Posterior vena cava (tissue), 2 donors: ENCODE measurements around the gene MSL3. TPM values are rescaled to one million over a fixed set of nuclear protein-coding genes. Genes with fewer than 3 reads are reported as not detected.

Experiments used
- DNase-seq: peaks from one replicate; pipeline ENCODE4 v3.0.0-alpha.2; 2020; ENCODE audit warnings: low spot score
- intact Hi-C, 2 donors: fragments of 100-400 bp; cut with DNase I; formaldehyde crosslinking; loops; one replicate each; pipeline versions ENCODE4 v1.14.1 to v1.14.2; 2022 to 2023
- total RNA-seq, 2 donors: library from RNA; stranded (reverse); fragmentation: NEBNext Ultra II Directional; extraction: Animal tissue kit (Norgen Biotek cat#: 25700); gene quantifications; one replicate each; pipeline ENCODE4 v1.2.1, GENCODE V29; 2021
- donor health status: DM: yes; HTN: yes; CAD: no.
- donor health status: DM: yes; HTN: yes; CAD: no.

Gene MSL3
- total RNA-seq, 2 donors from 2014 or later = 25.5 to 36.7 TPM

GRCh38 chrX:11757397-11757718 lies 679 bp upstream of the MSL3 start:
- no peak for DNase-seq
- intact Hi-C loops = loop anchor here in 1 of 2 donors (10.0 kb wide), 1 partner anchor 57 kb away; no protein-coding TSS in a partner anchor

- intact Hi-C loops = loop anchor here in 1 of 2 donors (10.0 kb wide), 1 partner anchor 56 kb away; no protein-coding TSS in a partner anchor
- DNase-seq = peak; percentile 96
These were observed 549 bp downstream of the MSL3 start for GRCh38 chrX:11758400-11759171.

GRCh38 chrX:11759172-11759460 lies 1.1 kb downstream of the MSL3 start:
- no peak for DNase-seq
- intact Hi-C loops = loop anchor here in 1 of 2 donors (10.0 kb wide), 1 partner anchor 56 kb away; no protein-coding TSS in a partner anchor

- intact Hi-C loops = loop anchor here (10.0 kb wide), 2 partner anchors 55 to 225 kb away; no protein-coding TSS in a partner anchor
- DNase-seq = peak; percentile 89
These were observed 1.6 kb downstream of the MSL3 start for GRCh38 chrX:11759461-11760311.

- intact Hi-C loops = loop anchor here in 1 of 2 donors (10.0 kb wide), 1 partner anchor 226 kb away; no protein-coding TSS in a partner anchor
- DNase-seq = no peak
These were observed 2.9 kb downstream of the MSL3 start for GRCh38 chrX:11760958-11761357.

GRCh38 chrX:11764602-11765067 lies 6.6 kb downstream of the MSL3 start:
- no peak for DNase-seq
- intact Hi-C loops = loop anchor here in 1 of 2 donors (10.0 kb wide), 1 partner anchor 230 kb away; no protein-coding TSS in a partner anchor

- DNase-seq = no peak
- intact Hi-C loops = loop anchor here in 1 of 2 donors (10.0 kb wide), 1 partner anchor 231 kb away; no protein-coding TSS in a partner anchor
These were observed 7.4 kb downstream of the MSL3 start for GRCh38 chrX:11765449-11765848.

- DNase-seq = no peak
- intact Hi-C loops = loop anchor here in 1 of 2 donors (10.0 kb wide), 1 partner anchor 232 kb away; no protein-coding TSS in a partner anchor
These were observed 8.4 kb downstream of the MSL3 start for GRCh38 chrX:11766487-11766886.

- DNase-seq = no peak
- intact Hi-C loops = loop anchor here in 1 of 2 donors (10.0 kb wide), 1 partner anchor 233 kb away; no protein-coding TSS in a partner anchor
These were observed 10.0 kb downstream of the MSL3 start for GRCh38 chrX:11768039-11768438.

GRCh38 chrX:11770320-11770719 lies 12.3 kb downstream of the MSL3 start:
- intact Hi-C loops = loop anchor here in 1 of 2 donors (5.0 kb wide), 1 partner anchor 628 kb away; no protein-coding TSS in a partner anchor
- no peak for DNase-seq

- no peak for DNase-seq
- intact Hi-C loops = no loop called here
These were observed 20.2 kb downstream of the MSL3 start for GRCh38 chrX:11778230-11778629.

GRCh38 chrX:11781133-11781532 lies 23.1 kb downstream of the MSL3 start:
- no peak for DNase-seq
- intact Hi-C loops = no loop called here

GRCh38 chrX:11781734-11782370 lies 23.8 kb downstream of the MSL3 start:
- DNase-seq = no peak

GRCh38 chrX:11784543-11784942 lies 26.5 kb downstream of the MSL3 start:
- intact Hi-C loops = no loop called here
- DNase-seq = no peak

More at GRCh38 chrX:11781734-11782370, 23.8 kb downstream of the MSL3 start:
- intact Hi-C loops = no loop called here

- intact Hi-C loops = no loop called here
- no peak for DNase-seq
These were observed 28.8 kb downstream of the MSL3 start for GRCh38 chrX:11786862-11787261.

GRCh38 chrX:11787564-11787963 lies 29.5 kb downstream of the MSL3 start:
- peak; percentile 80 for DNase-seq
- intact Hi-C loops = no loop called here

GRCh38 chrX:11789809-11790208 lies 31.8 kb downstream of the MSL3 start:
- intact Hi-C loops = no loop called here
- DNase-seq = no peak

GRCh38 chrX:11791090-11791489 lies 33.1 kb downstream of the MSL3 start:
- intact Hi-C loops = no loop called here
- DNase-seq = no peak

GRCh38 chrX:11791537-11791936 lies 33.5 kb downstream of the MSL3 start:
- no peak for DNase-seq

More at GRCh38 chrX:11791537-11791936, 33.5 kb downstream of the MSL3 start:
- intact Hi-C loops = no loop called here
